Adrenal gland (tissue), 12 donors: ENCODE results near the gene KATNIP. TPM values are rescaled to one million over a fixed set of nuclear protein-coding genes. Genes with fewer than 3 reads are reported as not detected.

ENCODE experiments used
- DNase-seq, 7 donors: peaks; one replicate each; pipeline ENCODE4 v3.0.0-alpha.2; 2019 to 2020
- H3K27ac ChIP-seq, 5 donors: fragments of 200-600 bp; sonication (generic) in 4 of 5; 1 replicate in 3 of 5; 2 replicates in 2 of 5; pipeline versions ENCODE4 v1.5.1 to v1.8.0; 2016 to 2020; ENCODE audit warnings: mild to moderate bottlenecking in 1 of 5
- H3K27me3 ChIP-seq: fragments of 200-600 bp; 2 replicates; pipeline ENCODE4 v1.8.0; 2021
- H3K36me3 ChIP-seq, 2 donors: fragments of 200-600 bp; replicated peaks in 1 of 2; 1 replicate in 1 of 2; 2 replicates in 1 of 2; pipeline versions ENCODE4 v1.5.1 to v1.8.0; 2018 to 2022
- H3K4me1 ChIP-seq, 2 donors: fragments of 200-600 bp; replicated peaks in 1 of 2; 1 replicate in 1 of 2; 2 replicates in 1 of 2; pipeline versions ENCODE4 v1.5.1 to v1.8.0; 2018 to 2021
- H3K4me3 ChIP-seq, 4 donors: fragments of 200-600 bp; sonication (generic) in 3 of 4; one replicate each; pipeline ENCODE4 v1.5.1; 2016 to 2018
- H3K9me3 ChIP-seq, 3 donors: fragments of 200-600 bp; sonication (generic) in 1 of 3; replicated peaks in 1 of 3; 1 replicate in 2 of 3; 2 replicates in 1 of 3; pipeline versions ENCODE4 v1.5.1 to v1.8.0; 2016 to 2021
- POLR2A ChIP-seq, 2 donors: fragments of 450-650 bp; IDR thresholded peaks; one replicate each; pipeline ENCODE4 v1.6.1; 2017; ENCODE audit warnings: antibody characterized with exemption in 2 of 2, mild to moderate bottlenecking in 2 of 2, moderate library complexity in 1 of 2
- WGBS, 4 donors: extraction: QIAGEN DNeasy Blood & Tissue Kit in 2 of 4; methylation state at CpG; one replicate each; pipeline versions ENCODE4 v1.1.5 to v1.1.7; 2013 to 2017; 5-methylcytosine and 5-hydroxymethylcytosine counted together
- intact Hi-C, 2 donors: fragments of 100-400 bp; cut with DNase I; formaldehyde crosslinking; loops; one replicate each; pipeline versions ENCODE4 v1.14.1 to v1.15.0; 2022 to 2023
- polyA plus RNA-seq, 3 donors: library from polyadenylated mRNA; stranded (reverse); fragments of 200-250 nt in 2 of 3; fragments of 350-450 nt in 1 of 3; fragmentation: Illumina TruSeq in 1 of 3; extraction: RNeasy Lipid Tissue Mini Kit (QIAGEN cat#74804) in 1 of 3; gene quantifications; one replicate each; pipeline ENCODE4 v1.2.3, GENCODE V29; 2013 to 2014
- total RNA-seq, 9 donors: library from RNA; depleted of rRNA in 4 of 9; stranded (reverse); fragments of >200 nt in 4 of 9; fragments of 120-200 nt in 1 of 9; fragmentation: NEBNext Ultra II Directional in 1 of 9; extraction: Animal tissue kit (Norgen Biotek cat#: 25700) in 1 of 9; gene quantifications; one replicate each; pipeline versions ENCODE4 v1.1.0 to v1.2.4, GENCODE V29; 2013 to 2023
- TF ChIP-seq, protein P1 (sequence below), 6 experiments: fragments of 450-650 bp in 4 of 6; fragments of 200-600 bp in 2 of 6; sonication (generic) in 1 of 6; IDR thresholded peaks; 1 replicate in 5 of 6; 2 replicates in 1 of 6; pipeline versions ENCODE4 v1.5.1 to v1.8.0; 2016 to 2021; ENCODE audit warnings: antibody characterized with exemption in 6 of 6, mild to moderate bottlenecking in 2 of 6, moderate library complexity in 1 of 6
- donor health status: healthy with polysubstance abuse.
- donor health status: Bipolar disorder and iron deficiency.
- donor health status: DM: yes; HTN: yes; CAD: no.
- donor health status: DM: no; HTN: no; CAD: no.
- donor health status: DM: no; HTN: no; CAD: no.
- donor health status: DM: yes; HTN: yes; CAD: no.

Gene KATNIP
- total and polyA plus RNA-seq, 12 donors = 9.1 to 80.4 (median 16.9) TPM

GRCh38 chr16:27528294-27528693, 21.6 kb upstream of the KATNIP start:
- H3K9me3 ChIP-seq = no peaks in the 10 kb centered on the region
- no peak overlapping the region for H3K27ac ChIP-seq
- no peak for TF ChIP-seq POLR2A (IDR thresholded peaks at IDR 0.05)
- TF ChIP-seq, protein P1, sequence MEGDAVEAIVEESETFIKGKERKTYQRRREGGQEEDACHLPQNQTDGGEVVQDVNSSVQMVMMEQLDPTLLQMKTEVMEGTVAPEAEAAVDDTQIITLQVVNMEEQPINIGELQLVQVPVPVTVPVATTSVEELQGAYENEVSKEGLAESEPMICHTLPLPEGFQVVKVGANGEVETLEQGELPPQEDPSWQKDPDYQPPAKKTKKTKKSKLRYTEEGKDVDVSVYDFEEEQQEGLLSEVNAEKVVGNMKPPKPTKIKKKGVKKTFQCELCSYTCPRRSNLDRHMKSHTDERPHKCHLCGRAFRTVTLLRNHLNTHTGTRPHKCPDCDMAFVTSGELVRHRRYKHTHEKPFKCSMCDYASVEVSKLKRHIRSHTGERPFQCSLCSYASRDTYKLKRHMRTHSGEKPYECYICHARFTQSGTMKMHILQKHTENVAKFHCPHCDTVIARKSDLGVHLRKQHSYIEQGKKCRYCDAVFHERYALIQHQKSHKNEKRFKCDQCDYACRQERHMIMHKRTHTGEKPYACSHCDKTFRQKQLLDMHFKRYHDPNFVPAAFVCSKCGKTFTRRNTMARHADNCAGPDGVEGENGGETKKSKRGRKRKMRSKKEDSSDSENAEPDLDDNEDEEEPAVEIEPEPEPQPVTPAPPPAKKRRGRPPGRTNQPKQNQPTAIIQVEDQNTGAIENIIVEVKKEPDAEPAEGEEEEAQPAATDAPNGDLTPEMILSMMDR (IDR thresholded peaks at IDR 0.05) = no peak
- no peaks in the 10 kb centered on the region for H3K27me3 ChIP-seq
- WGBS, 4 donors = 93 to 97% (median 95%) methylated on average over 4 of the region's 4 CpGs
- intact Hi-C loops = no loop called here
- H3K4me1 ChIP-seq = no peaks in the 10 kb centered on the region
- no peak for DNase-seq
- H3K36me3 ChIP-seq = peaks cover 0 to 91% of the 10 kb centered on the region in 2 donors
- no peak overlapping the region for H3K4me3 ChIP-seq

DNA sequence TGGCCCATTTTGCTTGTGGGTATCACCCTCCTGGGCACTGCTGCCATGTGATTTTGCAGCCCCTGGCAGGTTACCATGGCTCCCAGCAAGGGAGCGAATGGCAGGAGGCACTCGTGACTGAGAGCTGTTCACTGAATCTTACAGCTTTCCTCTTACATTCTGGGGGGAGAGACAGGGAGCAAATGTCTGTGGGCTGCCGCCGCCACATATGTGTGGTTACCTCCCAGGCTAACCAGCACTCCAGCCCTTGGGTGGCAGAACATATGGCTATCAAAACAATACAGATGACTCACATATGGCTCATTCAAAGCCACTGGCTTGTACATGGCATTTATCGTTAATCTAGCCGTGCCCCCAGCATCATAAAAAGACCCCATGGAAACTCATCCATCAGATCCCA, 20.0 kb upstream of the KATNIP start:
- Histone ChIP-seq H3K4me1 (no peaks in the 10 kb centered on the region), H3K36me3 (peaks cover 0 to 99% of the 10 kb centered on the region in 2 donors), H3K4me3 (no peak overlapping the region), H3K9me3 (no peaks in the 10 kb centered on the region), H3K27me3 (no peaks in the 10 kb centered on the region), H3K27ac (no peak overlapping the region)
- DNase-seq = no peak
- 90 to 92% (median 90%) methylated on average over 4 to 6 of the region's 6 CpGs for WGBS, 4 donors
- intact Hi-C loops = loop anchor here in 1 of 2 donors (10.0 kb wide), 1 partner anchor 45 kb away; no protein-coding TSS in a partner anchor
- no peak for TF ChIP-seq POLR2A (IDR thresholded peaks at IDR 0.05)
- TF ChIP-seq, protein P1 (IDR thresholded peaks at IDR 0.05) = no peak

- WGBS, 4 donors = 63 to 82% (median 70%) methylated on average over 2 of the region's 2 CpGs
Observed at GRCh38 chr16:27531186-27531585, 18.8 kb upstream of the KATNIP start.

GRCh38 chr16:27531826-27532800, 17.8 kb upstream of the KATNIP start:
- Histone ChIP-seq H3K4me3 (no peak overlapping the region), H3K27ac (no peak overlapping the region), H3K36me3 (peaks cover 0 to 100% of the 10 kb centered on the region in 2 donors), H3K4me1 (no peaks in the 10 kb centered on the region), H3K27me3 (no peaks in the 10 kb centered on the region), H3K9me3 (no peaks in the 10 kb centered on the region)
- no peak for DNase-seq
- TF ChIP-seq, protein P1 (IDR thresholded peaks at IDR 0.05) = no peak
- TF ChIP-seq POLR2A (IDR thresholded peaks at IDR 0.05) = no peak
- intact Hi-C loops = loop anchor here in 1 of 2 donors (10.0 kb wide), 1 partner anchor 47 kb away; no protein-coding TSS in a partner anchor
- 72 to 80% (median 77%) methylated on average over 19 of the region's 19 CpGs for WGBS, 4 donors

More at GRCh38 chr16:27531186-27531585, 18.8 kb upstream of the KATNIP start:
- peaks cover 0 to 100% of the 10 kb centered on the region in 2 donors for H3K36me3 ChIP-seq
- no peaks in the 10 kb centered on the region for H3K27me3 ChIP-seq
- H3K4me1 ChIP-seq = no peaks in the 10 kb centered on the region
- TF ChIP-seq, protein P1 (IDR thresholded peaks at IDR 0.05) = no peak
- H3K27ac ChIP-seq = no peak overlapping the region
- no peak overlapping the region for H3K4me3 ChIP-seq
- intact Hi-C loops = loop anchor here in 1 of 2 donors (10.0 kb wide), 1 partner anchor 46 kb away; no protein-coding TSS in a partner anchor
- no peak for DNase-seq
- H3K9me3 ChIP-seq = no peaks in the 10 kb centered on the region
